K562 (cell line): ENCODE data around the gene TRIM37. TPM values are rescaled to one million over a fixed set of nuclear protein-coding genes. Genes with fewer than 3 reads are reported as not detected.

Experiments used
- BRCA1 ChIP-seq, 2 experiments: fragments of 450-650 bp in 1 of 2; sonication (generic) in 1 of 2; formaldehyde crosslinking in 1 of 2; IDR thresholded peaks; 2 replicates each; pipeline versions ENCODE4 v1.5.0 to v1.6.1; 2017 to 2020; ENCODE audit warnings: mild to moderate bottlenecking in 1 of 2, missing genetic modification reagents in 1 of 2
- DPF2 ChIP-seq: fragments of 450-650 bp; IDR thresholded peaks from 2 replicates; pipeline ENCODE4 v1.6.1; 2016
- EP400 ChIP-seq: fragments of 450-650 bp; IDR thresholded peaks from 2 replicates; pipeline ENCODE4 v1.6.1; 2017; ENCODE audit warnings: antibody characterized with exemption, mild to moderate bottlenecking, moderate library complexity
- FIP1L1 ChIP-seq: fragments of 200-400 bp; formaldehyde crosslinking; IDR thresholded peaks from 2 replicates; pipeline ENCODE4 v1.6.1; 2018; ENCODE audit warnings: mild to moderate bottlenecking, low read depth, low read length; ENCODE audit not compliant: poor library complexity, severe bottlenecking
- GTF2F1 ChIP-seq: IDR thresholded peaks from 2 replicates; pipeline ENCODE4 v1.6.1; 2011; ENCODE audit warnings: low read depth, low read length, improper control_type of control experiment
- IFI16 ChIP-seq: fragments of 250-450 bp; sonication (Bioruptor Pico); IDR thresholded peaks from 2 replicates; pipeline ENCODE4 v2.1.2; 2022; ENCODE audit warnings: mild to moderate bottlenecking, inconsistent platforms
- IRF2 ChIP-seq: sonication (generic); formaldehyde crosslinking; IDR thresholded peaks from 2 replicates; pipeline ENCODE4 v1.8.1; 2022; ENCODE audit warnings: mild to moderate bottlenecking, missing genetic modification reagents
- SUPT5H ChIP-seq: fragments of 450-650 bp; IDR thresholded peaks from 2 replicates; pipeline ENCODE4 v1.6.1; 2016
- ZBTB11 ChIP-seq, 3 experiments: fragments of 200-800 bp in 1 of 3; fragments of 250-450 bp in 1 of 3; fragments of 450-650 bp in 1 of 3; sonication (Bioruptor Pico) in 1 of 3; sonication (Bioruptor generic) in 1 of 3; formaldehyde crosslinking in 1 of 3; IDR thresholded peaks; 2 replicates each; pipeline versions ENCODE4 v1.6.1 to v1.8.0; 2016 to 2022; ENCODE audit warnings: mild to moderate bottlenecking in 2 of 3, missing genetic modification characterization in 2 of 3, missing compliant biosample characterization in 1 of 3, moderate library complexity in 1 of 3
- ZNF184 ChIP-seq: sonication (generic); formaldehyde crosslinking; IDR thresholded peaks from 2 replicates; pipeline ENCODE4 v1.5.0; 2020; ENCODE audit warnings: missing genetic modification reagents
- ZNF263 ChIP-seq: sonication (generic); formaldehyde crosslinking; IDR thresholded peaks from 2 replicates; pipeline ENCODE4 v1.8.0; 2022; ENCODE audit warnings: mild to moderate bottlenecking, missing genetic modification reagents, borderline replicate concordance
- polyA plus RNA-seq, 8 experiments: library from polyadenylated mRNA; depleted of rRNA in 4 of 8; stranded (reverse) in 5 of 8; unstranded in 3 of 8; fragments of >200 nt; fragmentation: Nextera tagmentation in 2 of 8; fragmentation: Illumina TruSeq in 1 of 8; extraction: Ambion mirVana in 2 of 8; extraction: Trizol in 1 of 8; gene quantifications; 2 replicates each; pipeline versions ENCODE4 v1.2.1 to v1.2.3, GENCODE V29; 2011 to 2014; ENCODE audit warnings: inconsistent platforms in 1 of 8, missing spikeins in 1 of 8
- total RNA-seq, 7 experiments: library from RNA; depleted of rRNA in 6 of 7; stranded (reverse); fragments of >200 nt in 6 of 7; fragmentation: Illumina TruSeq in 2 of 7; extraction: Trizol in 2 of 7; gene quantifications; 2 replicates each; pipeline versions ENCODE4 v1.2.1 to v1.2.3, GENCODE V29; 2011 to 2021; ENCODE audit warnings: low replicate concordance in 1 of 7
- TF ChIP-seq, protein P1 (sequence below), 2 experiments: fragments of 450-650 bp in 1 of 2; IDR thresholded peaks; 2 replicates each; pipeline ENCODE4 v1.6.1; 2011 to 2017; ENCODE audit warnings: low read depth in 2 of 2, antibody characterized with exemption in 1 of 2, borderline replicate concordance in 1 of 2, low read length in 1 of 2, mild to moderate bottlenecking in 1 of 2, mixed read lengths in 1 of 2; ENCODE audit not compliant: control insufficient read depth in 1 of 2
- TF ChIP-seq, protein P2 (sequence below): fragments of 450-650 bp; formaldehyde crosslinking; IDR thresholded peaks from 2 replicates; pipeline ENCODE4 v1.4.0; 2020; ENCODE audit warnings: mild to moderate bottlenecking, moderate library complexity
- TF ChIP-seq, protein P3 (sequence below): fragments of 250-450 bp; sonication (Bioruptor Pico); IDR thresholded peaks from 2 replicates; pipeline ENCODE4 v1.5.0; 2021; ENCODE audit warnings: mild to moderate bottlenecking, borderline replicate concordance

The TRIM37 gene
- total and polyA plus RNA-seq, 9 of the 15 experiments (the other 6 are each of a cell fraction or from before 2014, with no cell fraction given) = 4.5 to 31.4 (median 23.8) TPM

GRCh38 chr17:59105852-59106462, 723 bp downstream of the TRIM37 start (continued):
- TF ChIP-seq, protein P1, sequence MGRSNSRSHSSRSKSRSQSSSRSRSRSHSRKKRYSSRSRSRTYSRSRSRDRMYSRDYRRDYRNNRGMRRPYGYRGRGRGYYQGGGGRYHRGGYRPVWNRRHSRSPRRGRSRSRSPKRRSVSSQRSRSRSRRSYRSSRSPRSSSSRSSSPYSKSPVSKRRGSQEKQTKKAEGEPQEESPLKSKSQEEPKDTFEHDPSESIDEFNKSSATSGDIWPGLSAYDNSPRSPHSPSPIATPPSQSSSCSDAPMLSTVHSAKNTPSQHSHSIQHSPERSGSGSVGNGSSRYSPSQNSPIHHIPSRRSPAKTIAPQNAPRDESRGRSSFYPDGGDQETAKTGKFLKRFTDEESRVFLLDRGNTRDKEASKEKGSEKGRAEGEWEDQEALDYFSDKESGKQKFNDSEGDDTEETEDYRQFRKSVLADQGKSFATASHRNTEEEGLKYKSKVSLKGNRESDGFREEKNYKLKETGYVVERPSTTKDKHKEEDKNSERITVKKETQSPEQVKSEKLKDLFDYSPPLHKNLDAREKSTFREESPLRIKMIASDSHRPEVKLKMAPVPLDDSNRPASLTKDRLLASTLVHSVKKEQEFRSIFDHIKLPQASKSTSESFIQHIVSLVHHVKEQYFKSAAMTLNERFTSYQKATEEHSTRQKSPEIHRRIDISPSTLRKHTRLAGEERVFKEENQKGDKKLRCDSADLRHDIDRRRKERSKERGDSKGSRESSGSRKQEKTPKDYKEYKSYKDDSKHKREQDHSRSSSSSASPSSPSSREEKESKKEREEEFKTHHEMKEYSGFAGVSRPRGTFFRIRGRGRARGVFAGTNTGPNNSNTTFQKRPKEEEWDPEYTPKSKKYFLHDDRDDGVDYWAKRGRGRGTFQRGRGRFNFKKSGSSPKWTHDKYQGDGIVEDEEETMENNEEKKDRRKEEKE (IDR thresholded peaks at IDR 0.05; ENCODE audit: borderline replicate concordance in 1 of 2, control insufficient read depth in 1 of 2, low read depth in 2 of 2, low read length in 1 of 2) = peak in 1 of 2 experiments; percentile 53; a peak in 1 of 4 replicates
- TF ChIP-seq DPF2 (0 out of 2 replicates have a peak, but pooled peaks have one; percentile 42), FIP1L1 (no peak), ZNF184 (CRISPR knock-in tag) (no peak), IRF2 (CRISPR knock-in tag) (no peak), EP400 (no peak), SUPT5H (no peak), BRCA1 (IDR thresholded peaks at IDR 0.05) (no peak), BRCA1 (CRISPR knock-in tag; IDR thresholded peaks at IDR 0.05) (no peak), ZNF263 (CRISPR knock-in tag) (no peak), GTF2F1 (no peak), ZBTB11 (CRISPR knock-in tag; IDR thresholded peaks at IDR 0.05) (peak in 1 of 3 experiments; percentile 97; a peak in 2 of 6 replicates), IFI16 (no peak)
- TF ChIP-seq, protein P2, sequence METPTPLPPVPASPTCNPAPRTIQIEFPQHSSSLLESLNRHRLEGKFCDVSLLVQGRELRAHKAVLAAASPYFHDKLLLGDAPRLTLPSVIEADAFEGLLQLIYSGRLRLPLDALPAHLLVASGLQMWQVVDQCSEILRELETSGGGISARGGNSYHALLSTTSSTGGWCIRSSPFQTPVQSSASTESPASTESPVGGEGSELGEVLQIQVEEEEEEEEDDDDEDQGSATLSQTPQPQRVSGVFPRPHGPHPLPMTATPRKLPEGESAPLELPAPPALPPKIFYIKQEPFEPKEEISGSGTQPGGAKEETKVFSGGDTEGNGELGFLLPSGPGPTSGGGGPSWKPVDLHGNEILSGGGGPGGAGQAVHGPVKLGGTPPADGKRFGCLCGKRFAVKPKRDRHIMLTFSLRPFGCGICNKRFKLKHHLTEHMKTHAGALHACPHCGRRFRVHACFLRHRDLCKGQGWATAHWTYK (CRISPR knock-in tag) = no peak
- TF ChIP-seq, protein P3, sequence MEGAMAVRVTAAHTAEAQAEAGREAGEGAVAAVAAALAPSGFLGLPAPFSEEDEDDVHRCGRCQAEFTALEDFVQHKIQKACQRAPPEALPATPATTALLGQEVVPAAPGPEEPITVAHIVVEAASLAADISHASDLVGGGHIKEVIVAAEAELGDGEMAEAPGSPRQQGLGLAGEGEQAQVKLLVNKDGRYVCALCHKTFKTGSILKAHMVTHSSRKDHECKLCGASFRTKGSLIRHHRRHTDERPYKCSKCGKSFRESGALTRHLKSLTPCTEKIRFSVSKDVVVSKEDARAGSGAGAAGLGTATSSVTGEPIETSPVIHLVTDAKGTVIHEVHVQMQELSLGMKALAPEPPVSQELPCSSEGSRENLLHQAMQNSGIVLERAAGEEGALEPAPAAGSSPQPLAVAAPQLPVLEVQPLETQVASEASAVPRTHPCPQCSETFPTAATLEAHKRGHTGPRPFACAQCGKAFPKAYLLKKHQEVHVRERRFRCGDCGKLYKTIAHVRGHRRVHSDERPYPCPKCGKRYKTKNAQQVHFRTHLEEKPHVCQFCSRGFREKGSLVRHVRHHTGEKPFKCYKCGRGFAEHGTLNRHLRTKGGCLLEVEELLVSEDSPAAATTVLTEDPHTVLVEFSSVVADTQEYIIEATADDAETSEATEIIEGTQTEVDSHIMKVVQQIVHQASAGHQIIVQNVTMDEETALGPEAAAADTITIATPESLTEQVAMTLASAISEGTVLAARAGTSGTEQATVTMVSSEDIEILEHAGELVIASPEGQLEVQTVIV (CRISPR knock-in tag) = no peak
